Trophoblast cell (in vitro differentiated cells and primary cell): ENCODE results near the gene ANKRD13A.
"Not testable (repeated sequence)": the region's sequence is repeated elsewhere in the genome, so short reads cannot be mapped to it uniquely, and the experiment has no call there.

ENCODE experiments used
- DNase-seq, 2 donors: peaks; one replicate each; pipeline ENCODE4 v3.0.0-alpha.2; 2016
- H2AFZ ChIP-seq: 2 replicates; pipeline ENCODE4 v1.6.1; 2013; ENCODE audit warnings: low read length, moderate library complexity, mild to moderate bottlenecking; ENCODE audit not compliant: insufficient read depth, poor library complexity
- H2AK5ac ChIP-seq: 2 replicates; pipeline ENCODE4 v1.6.1; 2013; ENCODE audit warnings: mild to moderate bottlenecking, low read length
- H2BK120ac ChIP-seq: 2 replicates; pipeline ENCODE4 v1.6.1; 2013; ENCODE audit warnings: low read length, mild to moderate bottlenecking, moderate library complexity; ENCODE audit not compliant: insufficient read depth, poor library complexity
- H2BK12ac ChIP-seq: 2 replicates; pipeline ENCODE4 v1.6.1; 2013; ENCODE audit warnings: mild to moderate bottlenecking, low read length, moderate library complexity
- H2BK5ac ChIP-seq: 2 replicates; pipeline ENCODE4 v1.6.1; 2013; ENCODE audit warnings: low read length, low read depth, moderate library complexity, mild to moderate bottlenecking; ENCODE audit not compliant: poor library complexity
- H3K14ac ChIP-seq: 2 replicates; pipeline ENCODE4 v1.6.1; 2013; ENCODE audit warnings: mild to moderate bottlenecking, low read length
- H3K18ac ChIP-seq: 2 replicates; pipeline ENCODE4 v1.6.1; 2013; ENCODE audit warnings: mild to moderate bottlenecking, low read length
- H3K23ac ChIP-seq: 2 replicates; pipeline ENCODE4 v1.6.1; 2013; ENCODE audit warnings: low read length
- H3K27ac ChIP-seq: 2 replicates; pipeline ENCODE4 v1.5.1; 2013; ENCODE audit warnings: low read depth, mild to moderate bottlenecking, inconsistent platforms, low read length, moderate library complexity
- H3K27me3 ChIP-seq: 2 replicates; pipeline ENCODE4 v1.6.1; 2013; ENCODE audit warnings: inconsistent platforms, mild to moderate bottlenecking, low read length, moderate library complexity; ENCODE audit not compliant: insufficient read depth
- H3K36me3 ChIP-seq, 2 experiments: 1 replicate in 1 of 2; 2 replicates in 1 of 2; pipeline ENCODE4 v1.6.1; 2013; ENCODE audit warnings: low read length in 2 of 2, mild to moderate bottlenecking in 2 of 2, moderate library complexity in 1 of 2; ENCODE audit not compliant: insufficient read depth in 2 of 2, control insufficient read depth in 1 of 2
- H3K4ac ChIP-seq: 2 replicates; pipeline ENCODE4 v1.6.1; 2013; ENCODE audit warnings: low read depth, mild to moderate bottlenecking, low read length, moderate library complexity
- H3K4me1 ChIP-seq, 2 experiments: 1 replicate in 1 of 2; 2 replicates in 1 of 2; pipeline ENCODE4 v1.6.1; 2013; ENCODE audit warnings: low read length in 2 of 2, mild to moderate bottlenecking in 2 of 2, moderate library complexity in 1 of 2; ENCODE audit not compliant: insufficient read depth in 2 of 2, control insufficient read depth in 1 of 2
- H3K4me2 ChIP-seq: 2 replicates; pipeline ENCODE4 v1.6.1; 2013; ENCODE audit warnings: inconsistent platforms, mild to moderate bottlenecking, low read length, moderate library complexity
- H3K4me3 ChIP-seq: 2 replicates; pipeline ENCODE4 v1.5.1; 2013; ENCODE audit warnings: mild to moderate bottlenecking, low read depth, low read length, inconsistent platforms
- H3K79me1 ChIP-seq: one replicate; pipeline ENCODE4 v1.6.1; 2013; ENCODE audit warnings: low read length
- H3K79me2 ChIP-seq: 2 replicates; pipeline ENCODE4 v1.6.1; 2013; ENCODE audit warnings: low read length, mild to moderate bottlenecking; ENCODE audit not compliant: control insufficient read depth, insufficient read depth, poor library complexity
- H3K9ac ChIP-seq: 2 replicates; pipeline ENCODE4 v1.6.1; 2013; ENCODE audit warnings: mild to moderate bottlenecking, low read length
- H3K9me3 ChIP-seq: 2 replicates; pipeline ENCODE4 v1.6.1; 2013; ENCODE audit warnings: low read depth, mild to moderate bottlenecking, control low read depth, inconsistent platforms, low read length; ENCODE audit not compliant: insufficient read depth
- H4K12ac ChIP-seq: 2 replicates; pipeline ENCODE4 v1.6.1; 2013; ENCODE audit warnings: low read depth, mild to moderate bottlenecking, low read length, moderate library complexity
- H4K8ac ChIP-seq: 2 replicates; pipeline ENCODE4 v1.6.1; 2013; ENCODE audit warnings: low read depth, mild to moderate bottlenecking, low read length, moderate library complexity
- H4K91ac ChIP-seq: one replicate; pipeline ENCODE4 v1.6.1; 2013; ENCODE audit warnings: low read depth, mild to moderate bottlenecking, low read length, moderate library complexity
- WGBS: extraction: QIAGEN DNeasy Blood & Tissue Kit; methylation state at CpG from one replicate; pipeline ENCODE4 v1.1.7; 2013; ENCODE audit warnings: missing lambda C conversion rate; ENCODE audit not compliant: insufficient read length, insufficient coverage; ENCODE audit errors: extremely low coverage; 5-methylcytosine and 5-hydroxymethylcytosine counted together

Gene ANKRD13A

DNA sequence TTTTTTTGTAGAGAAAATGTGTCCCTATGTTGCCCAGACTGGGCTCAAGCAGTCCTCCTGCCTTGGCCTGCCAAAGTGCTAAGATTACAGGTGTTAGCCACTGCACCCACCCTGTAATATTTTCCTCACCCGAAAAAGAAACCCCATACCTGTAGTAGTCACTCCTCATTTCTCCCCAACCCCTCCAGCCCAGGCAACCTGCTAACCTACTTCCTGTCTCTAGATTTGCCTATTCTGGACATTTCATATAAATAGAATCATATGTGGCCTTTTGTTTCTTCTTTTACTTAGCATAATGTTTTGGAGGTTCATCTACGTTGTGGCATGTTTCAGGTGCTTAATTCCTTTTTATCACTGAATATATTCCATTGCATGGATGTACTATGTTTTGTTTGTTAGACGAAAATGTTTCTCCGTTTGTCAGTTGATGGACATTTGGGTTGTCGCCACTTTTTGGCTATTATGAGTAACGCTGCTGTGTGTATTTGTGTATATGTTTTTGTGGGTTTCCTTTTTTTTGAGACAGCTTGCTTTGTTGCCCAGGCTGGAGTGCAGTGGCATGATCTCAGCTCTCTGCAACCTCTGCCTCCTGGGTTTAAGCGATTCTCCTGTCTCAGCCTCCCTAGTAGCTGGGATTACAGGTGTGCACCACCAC is 6.2 kb downstream of the ANKRD13A start:
- Histone ChIP-seq H4K8ac (no peak overlapping the region), H4K12ac (no peak overlapping the region), H3K4ac (no peak overlapping the region), H3K79me2 (no peaks in the 10 kb centered on the region), H3K27me3 (no peaks in the 10 kb centered on the region), H3K9ac (no peak overlapping the region), H2AK5ac (no peak overlapping the region), H2AFZ (no peak overlapping the region), H3K4me2 (no peak overlapping the region), H3K14ac (no peak overlapping the region), H3K9me3 (no peaks in the 10 kb centered on the region), H4K91ac (no peak overlapping the region), H3K27ac (no peak overlapping the region), H3K36me3 (no peaks in the 10 kb centered on the region), H3K18ac (no peak overlapping the region), H3K4me1 (no peaks in the 10 kb centered on the region), H2BK120ac (no peak overlapping the region), H2BK5ac (no peak overlapping the region), H3K4me3 (no peak overlapping the region), H3K23ac (no peak overlapping the region), H3K79me1 (no peaks in the 10 kb centered on the region), H2BK12ac (no peak overlapping the region)
- no CpG with 5 or more reads among the region's 7 CpGs for WGBS
- no peak for DNase-seq

- WGBS = no CpG with 5 or more reads among the region's 4 CpGs
- H3K4ac ChIP-seq = no peak overlapping the region
- no peaks in the 10 kb centered on the region for H3K4me1 ChIP-seq
- no peaks in the 10 kb centered on the region for H3K27me3 ChIP-seq
- no peak overlapping the region for H3K4me2 ChIP-seq
- no peak overlapping the region for H4K8ac ChIP-seq
- no peak overlapping the region for H2BK12ac ChIP-seq
- H3K14ac ChIP-seq = no peak overlapping the region
- H2AFZ ChIP-seq = no peak overlapping the region
- H3K9ac ChIP-seq = no peak overlapping the region
- H3K79me2 ChIP-seq = no peaks in the 10 kb centered on the region
- no peaks in the 10 kb centered on the region for H3K9me3 ChIP-seq
- peak in 1 of 2 donors; percentile 59 for DNase-seq
- H2BK5ac ChIP-seq = no peak overlapping the region
- no peak overlapping the region for H2BK120ac ChIP-seq
- H4K12ac ChIP-seq = no peak overlapping the region
- H3K4me3 ChIP-seq = no peak overlapping the region
- H4K91ac ChIP-seq = no peak overlapping the region
- H3K27ac ChIP-seq = no peak overlapping the region
- no peak overlapping the region for H3K23ac ChIP-seq
- no peak overlapping the region for H3K18ac ChIP-seq
- no peak overlapping the region for H2AK5ac ChIP-seq
- no peaks in the 10 kb centered on the region for H3K79me1 ChIP-seq
- no peaks in the 10 kb centered on the region for H3K36me3 ChIP-seq
Measured at GRCh38 chr12:110006115-110006514, 6.9 kb downstream of the ANKRD13A start.

DNA sequence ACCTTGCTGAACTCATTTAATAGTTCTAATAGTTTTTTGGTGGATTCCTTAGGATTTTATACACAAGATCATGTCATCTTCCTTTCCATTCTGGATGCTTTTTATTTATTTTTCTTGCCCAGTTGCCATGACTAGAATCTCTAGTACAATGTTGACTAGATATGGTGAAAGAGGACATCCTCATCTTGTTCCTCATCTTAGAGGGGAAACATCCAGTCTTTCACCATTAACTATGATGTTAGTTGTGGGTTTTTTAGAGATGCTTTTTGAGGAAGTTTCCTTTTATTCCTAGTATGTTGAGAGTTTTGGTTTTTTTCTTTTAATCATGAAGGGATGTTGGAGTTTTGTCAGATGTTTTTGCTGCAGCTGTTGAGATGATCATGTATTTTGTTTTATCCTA is 8.7 kb downstream of the ANKRD13A start:
- Histone ChIP-seq H3K18ac (no peak overlapping the region), H3K27me3 (no peaks in the 10 kb centered on the region), H3K14ac (no peak overlapping the region), H3K27ac (no peak overlapping the region), H4K12ac (no peak overlapping the region), H2BK12ac (no peak overlapping the region), H3K36me3 (no peaks in the 10 kb centered on the region), H2BK120ac (no peak overlapping the region), H3K79me2 (no peaks in the 10 kb centered on the region), H3K4me2 (no peak overlapping the region), H4K91ac (no peak overlapping the region), H2AK5ac (no peak overlapping the region), H3K79me1 (no peaks in the 10 kb centered on the region), H3K4me1 (no peaks in the 10 kb centered on the region), H2AFZ (no peak overlapping the region), H3K9ac (no peak overlapping the region), H3K4ac (no peak overlapping the region), H3K9me3 (no peaks in the 10 kb centered on the region), H4K8ac (no peak overlapping the region), H3K4me3 (no peak overlapping the region), H3K23ac (no peak overlapping the region), H2BK5ac (no peak overlapping the region)
- DNase-seq = no peak

DNA sequence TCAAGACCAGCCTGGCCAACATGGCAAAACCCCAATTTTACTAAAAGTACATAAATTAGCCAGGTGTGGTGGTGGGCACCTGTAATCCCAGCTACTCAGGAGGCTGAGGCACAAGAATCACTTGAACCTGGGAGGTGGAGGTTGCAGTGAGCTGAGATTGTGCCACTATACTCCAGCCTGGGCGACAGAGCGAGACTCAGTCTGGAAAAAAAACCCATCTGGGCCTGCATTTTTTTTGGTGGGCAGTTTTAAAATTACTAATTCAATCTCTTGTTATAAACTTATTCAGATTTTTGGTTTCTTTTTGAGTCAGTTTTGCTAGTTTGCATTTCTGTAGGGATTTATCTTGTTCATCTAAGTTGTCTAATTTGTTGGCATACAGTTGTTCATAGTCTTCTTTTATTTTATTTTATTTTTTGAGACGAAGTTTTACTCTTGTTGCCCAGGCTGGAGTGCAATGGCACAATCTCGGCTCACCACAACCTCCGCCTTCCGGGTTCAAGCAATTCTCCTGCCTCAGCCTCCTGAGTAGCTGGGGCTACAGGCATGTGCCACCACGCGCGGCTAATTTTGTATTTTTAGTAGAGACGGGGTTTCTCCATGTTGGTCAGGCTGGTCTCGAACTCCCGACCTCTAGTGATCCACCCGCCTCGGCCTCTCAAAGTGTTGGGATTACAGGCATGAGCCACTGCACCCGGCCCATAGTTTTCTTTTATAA is 9.6 kb downstream of the ANKRD13A start:
- not testable (repeated sequence) for H2BK5ac ChIP-seq, H3K27ac ChIP-seq, H3K9me3 ChIP-seq, H3K79me2 ChIP-seq, H4K91ac ChIP-seq, H2BK120ac ChIP-seq, H3K4me2 ChIP-seq, H3K4ac ChIP-seq, DNase-seq, H4K8ac ChIP-seq, H3K4me1 ChIP-seq, H3K27me3 ChIP-seq, H2AK5ac ChIP-seq, H4K12ac ChIP-seq, H3K14ac ChIP-seq, H2BK12ac ChIP-seq, H3K4me3 ChIP-seq, H3K23ac ChIP-seq, H3K36me3 ChIP-seq, H3K18ac ChIP-seq, H2AFZ ChIP-seq, H3K79me1 ChIP-seq, H3K9ac ChIP-seq
- no CpG with 5 or more reads among the region's 15 CpGs for WGBS
